Measurements from ENCODE around the gene NETO1. TPM values are rescaled to one million over a fixed set of nuclear protein-coding genes. Genes with fewer than 3 reads are reported as not detected.
A peak's percentile ranks its signal among the peaks of the same experiment; 100 is the strongest.

Gene NETO1
- total RNA-seq, 1 experiment from 2014 or later, result 12.9 TPM

- Histone ChIP-seq H3K79me2 (ENCODE audit: low read length) (no peaks in the 10 kb centered on the region), H2AFZ (ENCODE audit: low read length) (no peak overlapping the region), H3K4me2 (ENCODE audit: low read length) (no peak overlapping the region), H4K20me1 (ENCODE audit: low read length) (no peaks in the 10 kb centered on the region), H3K27me3 (ENCODE audit: low read length) (no peaks in the 10 kb centered on the region), H3K36me3 (ENCODE audit: low read depth, low read length) (no peaks in the 10 kb centered on the region), H3K4me3 (ENCODE audit: low read length) (no peak overlapping the region), H3K27ac (ENCODE audit: low read length) (no peak overlapping the region), H3F3A (ENCODE audit: low read length, unreplicated experiment) (no peaks in the 10 kb centered on the region), H3K9ac (ENCODE audit: low read length) (no peak overlapping the region), H3K9me3 (ENCODE audit: low read length) (no peaks in the 10 kb centered on the region), H3K4me1 (ENCODE audit: insufficient read depth, low read length) (0 out of 2 replicates have a peak, but pooled peaks cover 5% of the 10 kb centered on the region), H3K9me2 (replicated peaks; ENCODE audit: low read length) (no peaks in the 10 kb centered on the region)
- POLR2A ChIA-PET (ENCODE audit: unreplicated experiment), result no interaction called here
- no peak for TF ChIP-seq CTCF (conservative IDR thresholded peaks at IDR 0.05; ENCODE audit: low read depth, low read length)
- TF ChIP-seq EZH2phosphoT487 (IDR thresholded peaks at IDR 0.05; ENCODE audit: borderline replicate concordance, low read length), result no peak
- TF ChIP-seq EZH2 (IDR thresholded peaks at IDR 0.05; ENCODE audit: low read length, unreplicated experiment), result no peak
- DNase-seq, result peak; percentile 30
- intact Hi-C loops (cut with micrococcal nuclease), result no loop called here
- no TSS peak for BruUV-seq (replicated peaks)
- ATAC-seq, result no peak
- CTCF ChIA-PET, result no interaction called here
Observed at GRCh38 chr18:72742002-72742401, 125.8 kb downstream of the NETO1 start.

GRCh38 chr18:72738136-72738535 is 129.7 kb downstream of the NETO1 start:
- DNase-seq (no peak), ATAC-seq (no peak)
- Histone ChIP-seq H3K9me3 (ENCODE audit: low read length) (no peaks in the 10 kb centered on the region), H4K20me1 (ENCODE audit: low read length) (no peaks in the 10 kb centered on the region), H3K27me3 (ENCODE audit: low read length) (no peaks in the 10 kb centered on the region), H2AFZ (ENCODE audit: low read length) (no peak overlapping the region), H3K79me2 (ENCODE audit: low read length) (no peaks in the 10 kb centered on the region), H3K9me2 (replicated peaks; ENCODE audit: low read length) (no peaks in the 10 kb centered on the region), H3K9ac (ENCODE audit: low read length) (no peak overlapping the region), H3F3A (ENCODE audit: low read length, unreplicated experiment) (no peaks in the 10 kb centered on the region), H3K4me2 (ENCODE audit: low read length) (no peak overlapping the region), H3K27ac (ENCODE audit: low read length) (no peak overlapping the region), H3K4me3 (ENCODE audit: low read length) (no peak overlapping the region), H3K4me1 (ENCODE audit: insufficient read depth, low read length) (0 out of 2 replicates have a peak, but pooled peaks cover 5% of the 10 kb centered on the region), H3K36me3 (ENCODE audit: low read depth, low read length) (no peaks in the 10 kb centered on the region)
- TF ChIP-seq CTCF (conservative IDR thresholded peaks at IDR 0.05; ENCODE audit: low read depth, low read length) (no peak), EZH2 (IDR thresholded peaks at IDR 0.05; ENCODE audit: low read length, unreplicated experiment) (no peak), EZH2phosphoT487 (IDR thresholded peaks at IDR 0.05; ENCODE audit: borderline replicate concordance, low read length) (no peak)
- ChIA-PET CTCF (no interaction called here), POLR2A (ENCODE audit: unreplicated experiment) (interaction anchor here (0.7 kb wide), 1 partner anchor 25 kb away, joined by 3 read pairs; no protein-coding TSS in a partner anchor)
- no TSS peak for BruUV-seq (replicated peaks)
- intact Hi-C loops (cut with micrococcal nuclease), result no loop called here

- Histone ChIP-seq H3K27ac (ENCODE audit: low read length) (no peak overlapping the region), H3K79me2 (ENCODE audit: low read length) (no peaks in the 10 kb centered on the region), H3K4me3 (ENCODE audit: low read length) (no peak overlapping the region), H3F3A (ENCODE audit: low read length, unreplicated experiment) (no peaks in the 10 kb centered on the region), H3K9me2 (replicated peaks; ENCODE audit: low read length) (no peaks in the 10 kb centered on the region), H3K36me3 (ENCODE audit: low read depth, low read length) (no peaks in the 10 kb centered on the region), H3K9me3 (ENCODE audit: low read length) (no peaks in the 10 kb centered on the region), H3K4me1 (ENCODE audit: insufficient read depth, low read length) (peaks cover 7% of the 10 kb centered on the region; the same call in 1 of the 2 replicates), H4K20me1 (ENCODE audit: low read length) (no peaks in the 10 kb centered on the region), H3K9ac (ENCODE audit: low read length) (no peak overlapping the region), H3K4me2 (ENCODE audit: low read length) (no peak overlapping the region), H2AFZ (ENCODE audit: low read length) (no peak overlapping the region), H3K27me3 (ENCODE audit: low read length) (no peaks in the 10 kb centered on the region)
- DNase-seq (peak; percentile 51), ATAC-seq (peak; percentile 98)
- TF ChIP-seq CTCF (conservative IDR thresholded peaks at IDR 0.05; ENCODE audit: low read depth, low read length) (no peak), EZH2 (IDR thresholded peaks at IDR 0.05; ENCODE audit: low read length, unreplicated experiment) (no peak), EZH2phosphoT487 (IDR thresholded peaks at IDR 0.05; ENCODE audit: borderline replicate concordance, low read length) (no peak)
- CTCF ChIA-PET, result no interaction called here
- POLR2A ChIA-PET (ENCODE audit: unreplicated experiment), result no interaction called here
- intact Hi-C loops (cut with micrococcal nuclease), result no loop called here
- BruUV-seq (replicated peaks), result no TSS peak
Observed at GRCh38 chr18:72727776-72728175, 140.0 kb downstream of the NETO1 start.

All from PC-3 (cell line).